DND-41 (cell line): ENCODE results near the gene MMP7.

Experiments
- CTCF ChIP-seq: IDR thresholded peaks from 2 replicates; pipeline ENCODE4 v1.5.1; 2012; ENCODE audit warnings: borderline replicate concordance, low read length, moderate library complexity, mild to moderate bottlenecking; ENCODE audit not compliant: poor library complexity, severe bottlenecking; ENCODE audit errors: extremely low read depth
- EZH2 ChIP-seq: IDR thresholded peaks from 3 replicates; pipeline ENCODE4 v1.6.1; 2012; ENCODE audit warnings: borderline replicate concordance, low read depth, mild to moderate bottlenecking, moderate library complexity, low read length, inconsistent platforms; ENCODE audit not compliant: severe bottlenecking

GRCh38 chr11:102552020-102552419, 21.5 kb upstream of the MMP7 start:
- TF ChIP-seq CTCF (no peak), EZH2 (no peak)
